ENCODE data around the gene ADAMTS20.
A peak's percentile ranks its signal among the peaks of the same experiment; 100 is the strongest.
"Not testable (repeated sequence)": the region's sequence is repeated elsewhere in the genome, so short reads cannot be mapped to it uniquely, and the experiment has no call there.

ADAMTS20 gene

DNA sequence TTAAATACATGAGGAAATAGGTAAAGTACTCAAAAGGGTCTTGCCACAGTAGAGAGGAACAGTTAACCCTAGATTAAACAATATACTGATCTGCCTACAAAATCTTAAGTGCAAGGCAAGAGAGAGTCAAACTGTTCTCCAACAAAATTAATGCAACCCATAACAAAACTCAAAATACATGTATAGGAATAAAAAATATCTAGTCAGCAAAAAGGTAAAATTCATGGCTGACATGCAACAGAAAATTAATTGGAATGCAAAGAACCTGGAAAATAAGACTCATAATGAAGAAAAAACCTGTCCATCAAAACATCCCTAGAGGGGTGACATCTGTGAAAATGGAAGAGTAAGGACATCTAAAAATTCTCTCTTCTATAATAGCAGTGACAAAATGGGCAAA is 173.6 kb downstream of the ADAMTS20 start:
- DNase-seq (ENCODE audit: low read depth, low spot score): no peak
- no peak overlapping the region for H3K27ac ChIP-seq

- peak; percentile 85 for DNase-seq (ENCODE audit: low read depth, low spot score)
- peak overlapping the region; percentile 85 for H3K27ac ChIP-seq
These were observed 181.7 kb downstream of the ADAMTS20 start for GRCh38 chr12:43370263-43370662.

DNA sequence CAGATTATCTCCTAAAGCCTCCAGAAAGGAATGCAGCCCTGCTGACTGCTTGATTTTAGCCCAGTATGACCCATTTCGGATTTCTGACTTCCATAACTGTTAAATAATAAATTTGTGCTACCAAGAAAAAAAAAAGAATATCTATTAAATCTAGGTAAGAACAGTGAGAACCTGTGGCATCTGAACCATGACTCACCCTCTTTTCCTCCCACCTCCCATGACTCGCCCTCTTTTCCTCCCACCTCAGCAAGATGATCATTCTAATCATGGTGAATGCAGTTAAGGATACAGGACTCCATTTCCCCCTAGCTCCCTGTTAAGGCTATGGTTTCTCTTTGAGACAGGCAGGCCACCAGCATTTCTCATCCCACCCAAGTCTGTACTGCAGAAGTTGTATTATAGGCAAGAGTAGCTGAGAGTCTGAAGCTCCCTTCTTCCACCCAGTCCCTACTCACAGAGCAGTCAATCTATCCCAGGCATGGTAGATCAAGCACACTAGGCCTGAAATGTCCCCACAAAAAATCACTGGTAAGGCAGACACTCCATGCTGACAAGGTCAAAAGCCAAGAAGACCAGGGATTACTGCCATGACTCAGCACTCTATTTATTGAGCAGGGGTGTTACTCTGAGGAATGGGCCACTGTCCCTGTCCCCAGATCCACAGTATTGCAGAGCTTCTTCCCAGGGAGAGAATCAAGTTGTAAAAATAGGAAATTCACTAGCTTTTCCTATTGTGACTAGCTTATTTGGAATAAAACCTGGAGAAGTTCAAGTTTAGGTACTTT is 188.9 kb downstream of the ADAMTS20 start:
- no peak overlapping the region for H3K27ac ChIP-seq
- no peak for DNase-seq (ENCODE audit: low read depth, low spot score)

DNA sequence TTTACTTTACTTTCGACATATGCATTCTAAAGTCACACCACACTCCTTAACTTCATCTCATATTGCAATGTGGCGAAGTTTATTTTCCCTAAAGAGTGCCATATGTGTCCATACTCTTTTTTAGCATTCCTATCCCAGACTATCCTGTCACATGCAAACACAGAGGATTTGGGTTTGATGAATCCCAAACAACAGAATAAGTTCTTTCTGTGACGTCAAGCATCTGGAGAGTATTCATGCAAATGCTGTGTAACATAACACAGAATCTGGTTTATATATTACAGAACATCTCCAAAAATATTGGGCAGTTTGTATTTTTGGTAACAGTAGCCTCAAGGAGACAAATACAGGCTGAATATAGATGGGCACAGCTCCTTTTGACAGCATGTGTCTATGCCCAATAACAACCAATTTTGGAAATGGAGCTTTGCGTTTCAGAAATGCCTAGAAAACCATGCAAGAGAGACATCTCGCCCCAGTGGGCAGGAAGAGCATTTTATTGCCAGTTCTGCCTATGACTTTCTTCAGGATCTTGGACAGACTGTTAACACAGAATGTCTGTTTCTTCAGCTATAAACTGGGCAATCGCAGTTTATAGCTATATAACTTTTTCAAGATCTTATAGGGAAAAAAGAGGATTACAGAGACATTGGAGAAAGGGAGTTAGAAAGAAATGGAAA is 190.8 kb downstream of the ADAMTS20 start:
- no peak overlapping the region for H3K27ac ChIP-seq
- no peak for DNase-seq (ENCODE audit: low read depth, low spot score)

- H3K27ac ChIP-seq; DNase-seq (ENCODE audit: low read depth, low spot score): not testable (repeated sequence)
These were observed 192.0 kb downstream of the ADAMTS20 start for GRCh38 chr12:43360001-43360400.

DNA sequence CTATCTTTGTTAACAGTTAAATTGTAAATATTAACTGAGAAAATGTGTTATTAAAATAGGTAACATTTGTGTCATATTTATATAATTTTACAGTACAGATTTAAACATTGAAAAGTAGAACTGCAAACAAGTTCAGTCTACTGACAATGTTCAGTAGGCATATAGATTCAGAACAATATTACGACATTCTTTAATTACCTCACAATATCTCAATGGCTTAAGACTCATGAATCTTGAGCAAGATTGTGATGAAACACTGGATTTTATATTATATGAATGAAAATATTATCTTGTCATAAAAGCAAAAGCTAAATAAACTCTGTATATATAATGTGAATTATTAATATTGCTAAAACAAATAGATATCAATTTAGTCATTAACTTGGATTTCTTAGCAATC is 194.9 kb downstream of the ADAMTS20 start:
- no peak for DNase-seq (ENCODE audit: low read depth, low spot score)
- no peak overlapping the region for H3K27ac ChIP-seq

DNA sequence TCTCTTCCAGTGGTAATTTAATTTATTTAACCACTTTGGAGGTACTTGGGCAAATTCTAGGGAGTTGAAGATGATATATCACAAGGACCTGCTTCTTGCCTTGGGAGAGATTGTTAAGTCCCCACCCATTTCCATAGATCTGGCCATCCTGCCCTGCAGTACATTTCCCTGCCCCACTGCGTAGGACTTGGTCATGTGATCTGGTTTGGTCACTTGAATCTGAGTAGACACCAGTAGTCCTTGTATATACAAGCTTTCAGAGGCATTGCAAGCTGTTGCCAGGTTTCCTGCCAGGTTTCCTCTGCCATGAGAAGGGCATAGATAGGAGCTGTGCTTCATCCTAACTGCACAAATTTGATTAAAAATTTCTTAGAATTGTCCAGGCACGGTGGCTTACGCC is 200.0 kb downstream of the ADAMTS20 start:
- H3K27ac ChIP-seq: no peak overlapping the region
- no peak for DNase-seq (ENCODE audit: low read depth, low spot score)

- H3K27ac ChIP-seq: no peak overlapping the region
- no peak for DNase-seq (ENCODE audit: low read depth, low spot score)
These were observed 202.1 kb downstream of the ADAMTS20 start for GRCh38 chr12:43349863-43350262.

DNA sequence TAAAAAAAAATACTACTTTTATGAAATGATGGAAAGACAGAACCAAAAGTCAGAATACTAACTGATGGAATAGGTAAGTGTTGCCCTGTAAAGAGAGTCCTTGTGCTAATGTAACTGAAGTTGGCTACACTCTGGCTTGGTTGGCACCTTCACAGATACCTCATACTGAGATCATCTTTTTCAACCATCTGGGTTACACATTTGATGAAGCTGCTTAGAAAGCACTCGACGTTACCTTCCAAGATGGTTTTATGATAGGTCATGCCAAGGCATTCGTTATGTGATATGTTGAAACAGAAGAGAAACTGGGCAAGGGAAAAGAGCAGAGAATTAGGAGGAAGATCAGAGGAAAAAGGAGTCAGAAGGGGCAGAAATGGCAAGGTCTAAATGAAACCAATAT is 203.8 kb downstream of the ADAMTS20 start:
- no peak for DNase-seq (ENCODE audit: low read depth, low spot score)
- no peak overlapping the region for H3K27ac ChIP-seq

GRCh38 chr12:43347026-43347425 is 205.0 kb downstream of the ADAMTS20 start:
- DNase-seq (ENCODE audit: low read depth, low spot score): no peak
- no peak overlapping the region for H3K27ac ChIP-seq

DNA sequence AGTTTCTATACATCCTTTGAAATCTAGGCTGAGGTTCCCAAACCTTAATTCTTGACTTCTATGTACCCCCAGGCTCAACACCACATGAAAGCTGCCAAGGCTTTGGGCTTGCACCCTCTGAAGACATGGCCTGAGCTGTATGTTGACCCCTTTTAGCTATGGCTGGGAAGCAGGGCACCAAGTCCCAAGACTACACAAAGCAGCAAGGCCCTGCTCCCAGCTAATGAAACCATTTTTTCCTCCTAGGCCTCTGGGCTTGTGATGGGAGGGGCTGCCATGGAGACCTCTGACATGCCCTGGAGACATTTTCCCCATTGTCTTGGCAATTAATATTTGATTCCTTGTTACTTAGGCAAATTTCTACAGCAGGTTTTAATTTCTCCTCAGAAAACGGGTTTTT is 207.0 kb downstream of the ADAMTS20 start:
- no peak for DNase-seq (ENCODE audit: low read depth, low spot score)

DNA sequence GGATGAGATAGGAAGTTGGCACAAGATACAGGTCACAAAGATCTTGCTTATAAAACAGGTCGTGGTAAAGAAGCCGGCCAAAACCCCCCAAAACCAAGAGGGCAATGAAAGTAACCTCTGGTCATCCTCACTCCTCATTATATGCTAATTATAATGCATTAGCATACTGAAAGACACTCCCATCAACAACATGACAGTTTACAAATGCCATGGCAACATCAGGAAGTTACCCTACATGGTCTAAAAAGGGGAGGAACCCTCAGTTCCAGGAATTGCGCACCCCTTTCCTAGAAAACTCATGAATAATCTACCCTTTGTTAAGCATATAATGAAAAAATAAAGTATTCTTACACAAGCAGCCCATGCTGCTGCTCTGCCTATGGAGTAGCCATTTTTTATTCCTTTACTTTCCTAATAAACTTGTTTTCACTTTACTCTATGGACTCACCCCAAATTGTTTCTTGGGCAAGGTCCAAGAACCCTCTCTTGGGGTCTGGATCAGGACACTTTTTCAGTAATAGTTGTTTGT is 210.2 kb downstream of the ADAMTS20 start:
- not testable (repeated sequence) for DNase-seq (ENCODE audit: low read depth, low spot score); H3K27ac ChIP-seq

More for the DNA sequence above, 207.0 kb downstream of the ADAMTS20 start:
- H3K27ac ChIP-seq: no peak overlapping the region

GRCh38 chr12:43338848-43339526 is 213.0 kb downstream of the ADAMTS20 start:
- peak overlapping the region; percentile 23 for H3K27ac ChIP-seq
- DNase-seq (ENCODE audit: low read depth, low spot score): no peak

DNA sequence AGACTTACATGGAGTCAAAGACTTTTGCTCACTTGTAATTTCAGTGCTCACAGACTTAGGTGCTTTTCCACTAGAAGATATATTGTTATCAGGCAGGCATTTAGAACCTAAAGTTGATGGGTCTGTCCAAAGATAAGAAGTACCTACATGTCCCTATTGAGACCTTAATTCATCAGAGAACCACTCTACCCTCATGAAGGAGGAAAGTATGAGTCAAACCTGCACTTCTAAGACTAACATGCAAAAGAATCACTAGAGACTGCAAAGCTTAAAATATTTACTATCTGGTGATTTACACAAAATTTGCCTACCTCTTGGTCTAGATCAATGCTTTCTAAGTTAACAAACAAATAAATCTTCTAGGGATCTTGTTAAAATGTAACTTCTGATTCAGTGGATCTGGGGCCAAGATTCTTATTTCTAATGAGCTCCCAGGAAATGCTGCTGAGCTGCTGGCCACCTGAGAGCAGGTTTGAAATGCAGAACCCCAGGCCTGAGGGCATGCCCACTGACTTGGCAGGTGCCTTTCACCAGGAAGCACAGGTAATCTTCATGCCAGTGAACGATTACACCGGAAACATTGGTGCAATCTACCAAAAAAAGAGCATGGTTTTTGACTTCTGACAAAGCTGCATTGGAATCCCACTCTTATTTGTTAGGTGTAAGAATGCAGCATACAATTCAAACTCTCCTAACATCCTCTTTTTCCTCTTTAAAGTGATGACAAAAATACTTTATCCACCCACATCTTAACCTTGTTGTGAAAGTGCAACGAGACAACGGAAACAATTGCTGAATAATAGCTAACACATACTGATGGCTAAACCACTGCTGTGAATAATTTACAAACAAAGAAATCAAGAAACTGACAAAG is 214.2 kb downstream of the ADAMTS20 start:
- DNase-seq (ENCODE audit: low read depth, low spot score): no peak
- peak overlapping the region; percentile 23 for H3K27ac ChIP-seq

DNA sequence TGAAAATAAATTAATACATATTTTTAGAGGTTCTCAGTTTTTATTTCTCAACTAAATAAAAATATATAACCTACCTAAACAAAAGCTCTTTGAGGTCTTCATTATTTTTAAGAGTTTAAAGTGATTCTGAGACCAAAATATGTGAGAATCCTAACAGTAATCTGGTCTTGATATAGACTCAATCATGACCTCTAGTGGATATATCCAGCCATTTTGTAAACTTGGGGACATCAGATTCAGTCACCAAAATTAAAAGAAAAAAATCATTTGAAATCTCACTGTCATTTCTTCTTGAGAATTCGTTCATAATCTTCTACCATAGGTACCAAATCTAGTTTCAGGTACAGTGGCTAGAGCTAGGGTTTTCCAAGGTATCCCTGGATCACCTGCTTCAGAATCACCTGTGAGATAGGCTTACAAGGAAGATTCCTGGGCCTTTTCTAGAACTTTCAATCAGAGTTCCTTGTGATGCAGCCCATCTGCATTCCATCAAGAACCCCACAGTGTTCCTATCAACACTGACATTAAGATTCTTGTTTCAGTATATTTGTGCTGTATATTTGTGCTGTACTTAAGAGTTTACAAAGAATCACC is 214.9 kb downstream of the ADAMTS20 start:
- H3K27ac ChIP-seq: peak overlapping the region; percentile 23
- no peak for DNase-seq (ENCODE audit: low read depth, low spot score)

DNA sequence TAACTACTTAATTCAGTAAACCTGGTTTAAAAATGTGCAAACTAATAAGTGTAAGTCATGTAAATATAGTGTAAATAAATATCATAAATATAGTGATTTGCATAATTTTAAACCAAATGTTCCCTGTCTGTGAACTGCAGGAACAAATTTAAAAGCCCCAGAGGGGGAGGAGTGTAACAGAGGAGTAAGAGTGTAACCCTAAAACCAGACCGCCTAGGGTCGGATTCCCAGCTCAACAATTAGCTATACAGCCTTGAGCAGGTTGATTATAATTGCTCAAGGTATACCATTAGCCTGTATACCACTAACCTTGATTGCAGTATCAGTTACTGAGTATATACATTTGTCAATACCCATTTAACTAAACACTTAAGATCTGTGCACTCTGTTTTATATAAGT is 218.4 kb downstream of the ADAMTS20 start:
- no peak overlapping the region for H3K27ac ChIP-seq
- DNase-seq (ENCODE audit: low read depth, low spot score): no peak

- DNase-seq (ENCODE audit: low read depth, low spot score): no peak
These were observed 218.9 kb downstream of the ADAMTS20 start for GRCh38 chr12:43332977-43333640.

GRCh38 chr12:43331935-43332334 is 220.1 kb downstream of the ADAMTS20 start:
- no peak for DNase-seq (ENCODE audit: low read depth, low spot score)
- H3K27ac ChIP-seq: no peak overlapping the region

More at GRCh38 chr12:43332977-43333640, 218.9 kb downstream of the ADAMTS20 start:
- H3K27ac ChIP-seq: no peak overlapping the region

- DNase-seq (ENCODE audit: low read depth, low spot score): no peak
These were observed 222.6 kb downstream of the ADAMTS20 start for GRCh38 chr12:43329375-43329774.

More at GRCh38 chr12:43329375-43329774, 222.6 kb downstream of the ADAMTS20 start:
- H3K27ac ChIP-seq: no peak overlapping the region

Measured in epithelial cell of prostate (primary cell).